GM19023 (cell line): ENCODE measurements around the gene PANX2.
A peak's percentile ranks its signal among the peaks of the same experiment; 100 is the strongest.
"Not testable (repeated sequence)": the region's sequence is repeated elsewhere in the genome, so short reads cannot be mapped to it uniquely, and the experiment has no call there.

Source experiments
- ATAC-seq: cut with Tn5 transposase; IDR thresholded peaks from one replicate; pipeline ENCODE4 v1.9.1; 2021; ENCODE audit warnings: mild to moderate bottlenecking, moderate library complexity; ENCODE audit not compliant: unreplicated experiment

Gene PANX2

DNA sequence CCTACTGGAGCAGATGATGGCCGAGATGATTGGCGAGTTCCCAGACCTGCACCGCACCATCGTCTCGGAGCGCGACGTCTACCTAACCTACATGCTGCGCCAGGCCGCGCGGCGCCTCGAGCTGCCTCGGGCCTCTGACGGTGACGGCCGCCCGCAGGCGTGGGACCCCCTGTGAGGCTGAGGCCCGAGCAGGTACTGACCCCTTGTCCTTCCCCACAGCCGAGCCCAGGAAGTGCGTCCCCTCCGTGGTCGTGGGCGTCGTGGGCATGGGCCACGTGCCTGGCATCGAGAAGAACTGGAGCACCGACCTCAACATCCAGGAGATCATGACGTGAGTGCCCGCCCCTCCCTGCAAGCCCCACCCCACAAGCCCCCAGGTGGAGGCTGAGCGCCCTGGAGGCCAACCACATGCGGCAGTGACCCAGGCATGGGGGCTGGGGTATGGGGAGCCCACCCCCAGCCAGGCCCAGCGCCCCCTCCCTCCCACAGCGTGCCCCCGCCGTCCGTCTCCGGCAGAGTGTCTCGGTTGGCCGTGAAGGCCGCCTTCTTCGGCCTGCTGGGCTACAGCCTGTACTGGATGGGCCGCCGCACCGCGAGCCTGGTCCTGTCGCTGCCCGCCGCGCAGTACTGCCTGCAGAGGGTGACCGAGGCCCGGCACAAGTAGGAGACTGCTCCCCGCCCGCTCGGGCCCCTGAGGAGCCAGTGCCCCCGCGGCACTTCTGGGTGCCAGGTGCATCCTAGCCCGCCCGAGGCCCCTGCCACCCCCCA is 27.5 kb downstream of the PANX2 start:
- ATAC-seq = no peak

DNA sequence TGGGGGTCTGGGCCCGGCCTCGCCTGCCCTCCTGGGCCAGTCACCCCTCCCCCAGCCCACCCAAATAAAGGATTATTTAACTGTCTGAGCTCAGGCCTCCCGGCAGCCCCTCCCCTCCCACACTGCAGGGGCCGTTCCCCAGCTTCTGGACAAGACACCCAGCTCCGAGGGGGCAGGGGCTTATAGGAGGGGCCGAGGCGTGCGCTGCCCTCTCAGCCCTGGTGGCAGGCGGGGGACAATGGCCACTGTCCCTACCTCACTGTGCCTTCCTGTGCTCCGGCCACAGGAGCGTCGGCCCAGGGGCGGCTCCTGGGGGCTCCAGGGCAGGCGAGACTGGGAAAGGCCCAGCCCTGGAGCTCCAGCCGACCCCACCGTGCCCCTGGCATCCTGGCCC is 28.1 kb downstream of the PANX2 start:
- ATAC-seq = no peak

DNA sequence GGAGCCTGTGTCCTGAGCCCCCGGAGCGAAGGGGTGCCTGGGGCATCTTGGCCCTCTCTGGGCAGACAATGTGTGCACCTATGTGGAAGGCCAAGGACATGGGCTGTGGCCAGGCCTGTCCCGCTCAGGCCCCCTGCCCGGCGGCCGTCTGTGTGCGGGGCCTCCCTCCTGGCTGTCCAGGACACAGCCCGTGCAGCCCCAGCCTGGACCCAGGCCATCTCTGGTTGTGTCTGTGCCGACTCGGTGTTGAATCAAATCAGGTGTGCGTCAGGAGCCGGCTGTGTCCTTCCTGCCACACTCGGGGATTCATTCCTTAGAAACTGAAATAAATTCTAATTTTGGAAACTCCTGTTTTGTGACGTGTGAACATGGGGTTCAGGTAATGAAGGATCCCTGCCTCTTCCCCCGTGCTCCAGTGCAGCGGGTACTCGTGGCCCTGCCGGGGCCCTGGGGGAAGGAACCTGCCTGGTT is 28.8 kb downstream of the PANX2 start:
- no peak for ATAC-seq

DNA sequence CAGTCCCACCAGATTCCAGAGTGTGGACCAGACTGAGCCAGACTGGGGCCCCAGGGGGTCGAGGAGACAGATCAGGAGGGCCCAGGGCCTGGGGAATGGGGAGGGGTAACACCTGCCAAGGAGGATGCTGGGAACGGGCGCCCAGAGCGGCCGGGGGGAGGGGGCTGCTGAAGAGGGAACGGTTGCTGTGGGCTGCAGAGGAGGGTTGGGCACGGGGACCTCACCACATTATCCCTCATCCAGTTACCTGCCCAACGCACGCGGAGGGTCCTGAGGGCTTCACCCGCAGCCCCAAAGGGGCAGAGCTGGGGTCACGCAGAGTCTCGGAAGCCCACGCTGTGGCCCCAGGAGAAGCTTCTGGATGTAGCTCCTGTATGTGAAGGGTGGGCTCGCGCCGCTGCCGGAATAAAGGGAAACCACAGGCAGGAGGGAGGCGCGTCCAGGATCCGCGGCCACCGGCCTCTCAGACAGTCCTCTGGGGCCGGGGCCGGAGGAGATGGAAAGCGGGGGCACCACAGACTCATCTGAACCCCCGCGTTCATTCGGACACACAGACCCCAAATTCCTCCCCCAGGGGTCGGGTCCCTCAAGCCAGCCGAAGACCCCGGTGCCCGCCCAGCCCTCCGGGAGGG is 29.4 kb downstream of the PANX2 start:
- ATAC-seq = no peak

DNA sequence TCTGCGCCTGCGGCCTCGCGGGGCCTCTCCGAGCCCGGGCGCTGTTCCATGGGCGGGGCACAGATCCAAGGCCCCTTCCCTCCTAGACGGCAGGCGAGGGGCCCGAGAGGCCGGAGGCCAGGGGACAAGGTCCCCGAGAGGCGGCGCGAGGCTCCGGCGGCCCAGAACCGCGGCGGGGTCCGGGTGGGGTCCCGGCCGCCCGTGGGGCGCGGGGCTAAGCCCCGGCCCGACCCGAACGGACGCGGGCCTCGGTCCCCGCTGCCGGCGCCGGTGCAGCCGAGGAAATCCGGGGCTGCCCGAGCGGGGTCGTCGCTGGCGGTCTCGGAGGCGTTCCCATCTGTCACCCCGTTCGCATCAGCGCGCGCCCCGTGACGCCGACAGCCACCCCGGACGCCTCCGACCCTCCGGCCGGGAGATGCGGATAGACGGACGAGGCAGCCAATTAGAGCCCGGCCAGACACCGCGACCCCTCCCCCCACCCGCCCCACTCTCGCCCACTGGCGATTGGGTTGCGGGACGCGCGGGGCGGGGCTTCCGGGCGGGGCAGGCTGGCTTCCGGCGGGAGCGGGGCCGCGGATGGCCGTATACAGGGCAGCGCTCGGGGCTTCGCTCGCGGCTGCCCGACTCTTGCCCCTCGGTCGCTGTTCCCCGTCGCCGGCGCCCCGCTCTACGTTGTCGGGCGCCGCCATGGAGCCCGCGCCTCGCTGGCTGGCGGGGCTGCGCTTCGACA is 30.1 kb downstream of the PANX2 start, which contains the start of gene SELENOO:
Gene SELENOO (plus strand): TSS at position 551 of the 730 bp plus-strand sequence. CDS start 26 bp downstream, at position 577.
- ATAC-seq = peak; percentile 70

DNA sequence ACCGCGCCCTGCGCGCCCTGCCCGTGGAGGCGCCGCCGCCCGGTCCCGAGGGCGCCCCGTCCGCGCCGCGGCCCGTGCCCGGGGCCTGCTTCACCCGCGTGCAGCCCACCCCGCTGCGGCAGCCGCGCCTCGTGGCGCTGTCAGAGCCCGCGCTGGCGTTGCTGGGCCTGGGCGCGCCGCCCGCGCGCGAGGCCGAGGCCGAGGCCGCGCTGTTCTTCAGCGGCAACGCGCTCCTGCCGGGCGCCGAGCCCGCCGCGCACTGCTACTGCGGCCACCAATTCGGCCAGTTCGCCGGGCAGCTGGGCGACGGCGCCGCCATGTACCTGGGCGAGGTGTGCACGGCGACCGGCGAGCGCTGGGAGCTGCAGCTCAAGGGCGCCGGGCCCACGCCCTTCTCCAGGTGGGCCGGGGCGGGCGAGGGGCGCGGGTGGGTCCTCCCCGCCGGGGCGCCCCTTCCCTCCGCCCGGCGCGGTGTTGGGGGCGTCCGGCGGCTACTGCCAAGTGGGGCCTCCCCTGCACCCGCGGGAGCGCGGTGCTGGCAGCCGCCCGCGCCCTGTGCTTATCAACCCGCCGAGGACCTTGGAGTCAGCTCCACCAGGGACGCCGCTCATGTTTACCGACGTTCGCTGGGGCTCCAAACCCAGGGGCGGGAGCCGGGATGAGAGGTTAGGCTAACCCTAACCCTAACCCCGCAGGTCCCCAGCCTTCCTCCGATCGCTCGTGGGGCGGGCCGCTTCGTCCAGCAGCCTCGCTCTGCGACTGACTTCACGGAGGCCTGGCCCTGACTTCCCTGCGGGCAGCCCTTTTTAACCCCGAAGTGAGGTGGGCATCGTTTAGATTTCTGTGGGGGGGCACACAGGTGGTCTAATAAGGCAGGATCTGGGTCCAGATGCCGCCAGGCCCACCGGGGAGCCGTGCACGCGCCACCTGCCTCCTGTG is 30.9 kb downstream of the PANX2 start:
- peak; percentile 21 for ATAC-seq

DNA sequence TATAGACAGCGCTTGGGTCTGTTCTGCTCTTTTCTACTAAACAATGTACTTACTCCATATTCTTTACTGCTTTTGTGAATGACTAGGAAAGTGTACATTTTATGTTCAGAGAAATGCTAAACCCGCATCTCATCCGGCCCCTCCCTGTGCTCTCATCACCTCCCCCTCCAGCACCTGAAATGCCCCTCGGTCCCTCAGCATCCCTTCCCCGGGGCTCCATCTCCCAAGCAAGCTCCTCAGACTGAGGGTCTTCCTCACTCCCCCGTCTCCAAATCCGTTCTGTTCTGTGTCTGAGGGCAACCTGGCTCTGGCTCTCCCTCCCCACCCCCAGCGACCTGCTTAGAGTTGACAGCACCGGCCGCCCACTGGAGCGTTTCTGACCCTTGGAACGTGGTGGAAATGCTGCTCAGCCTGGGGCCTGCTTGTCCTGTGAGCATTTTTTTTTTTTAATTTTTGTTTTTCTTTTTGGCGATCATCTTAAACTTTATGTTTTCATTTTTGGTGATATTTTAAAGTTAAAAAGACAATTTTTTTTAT is 31.7 kb downstream of the PANX2 start:
- no peak for ATAC-seq

DNA sequence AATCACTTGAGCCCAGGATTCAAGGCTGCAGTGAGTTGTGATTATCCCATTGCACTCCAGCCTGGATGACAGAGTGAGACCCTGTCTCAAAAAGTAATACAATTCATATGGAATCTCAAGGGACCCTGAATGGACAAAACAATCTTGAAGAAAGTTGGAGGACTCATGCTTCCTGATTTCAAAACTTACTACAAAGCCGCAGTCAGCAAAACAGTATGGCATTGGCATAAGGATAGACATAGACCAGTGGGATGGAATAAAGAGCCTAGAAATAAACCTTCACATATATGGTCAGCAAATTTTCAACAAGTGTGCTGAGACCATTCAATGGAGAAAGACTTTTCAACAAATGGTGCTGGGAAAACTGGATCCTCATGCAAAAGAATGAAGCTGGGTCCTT is 32.8 kb downstream of the PANX2 start:
- no peak for ATAC-seq

DNA sequence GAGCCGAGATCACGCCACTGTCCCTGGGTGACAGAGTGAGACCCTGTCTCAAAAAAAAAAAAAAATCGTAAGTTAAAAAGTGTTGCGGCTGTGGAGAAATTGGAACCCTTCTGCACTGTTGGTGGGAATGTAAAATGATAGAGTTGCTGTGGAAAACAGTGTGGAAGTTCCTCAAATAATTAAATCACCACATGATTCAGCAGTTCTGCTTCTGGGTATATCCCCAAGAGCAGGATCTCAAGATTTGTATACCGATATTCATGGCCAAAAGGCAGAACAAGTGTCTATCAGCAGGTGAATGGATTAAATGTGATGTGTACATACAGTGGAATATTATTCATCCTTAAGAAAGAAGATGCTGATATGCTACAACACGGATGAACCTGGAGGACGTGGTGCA is 34.0 kb downstream of the PANX2 start:
- ATAC-seq = no peak

DNA sequence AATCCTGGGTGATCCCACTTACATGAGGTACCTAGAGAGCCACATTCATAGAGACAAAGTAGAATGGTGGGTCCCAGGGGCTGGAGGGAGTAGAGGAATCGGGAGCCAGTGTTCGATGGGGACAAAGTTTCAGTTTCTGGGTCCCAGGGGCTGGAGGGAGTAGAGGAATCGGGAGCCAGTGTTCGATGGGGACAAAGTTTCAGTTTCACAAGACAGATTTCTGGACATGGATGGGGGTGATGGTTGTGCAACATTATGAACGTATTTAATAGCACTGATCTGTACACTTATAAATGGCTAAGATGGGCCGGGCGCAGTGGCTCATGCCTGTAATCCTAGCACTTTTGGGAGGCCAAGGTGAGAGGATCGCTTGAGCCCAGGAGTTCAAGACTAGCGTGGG is 34.5 kb downstream of the PANX2 start:
- ATAC-seq = not testable (repeated sequence)

DNA sequence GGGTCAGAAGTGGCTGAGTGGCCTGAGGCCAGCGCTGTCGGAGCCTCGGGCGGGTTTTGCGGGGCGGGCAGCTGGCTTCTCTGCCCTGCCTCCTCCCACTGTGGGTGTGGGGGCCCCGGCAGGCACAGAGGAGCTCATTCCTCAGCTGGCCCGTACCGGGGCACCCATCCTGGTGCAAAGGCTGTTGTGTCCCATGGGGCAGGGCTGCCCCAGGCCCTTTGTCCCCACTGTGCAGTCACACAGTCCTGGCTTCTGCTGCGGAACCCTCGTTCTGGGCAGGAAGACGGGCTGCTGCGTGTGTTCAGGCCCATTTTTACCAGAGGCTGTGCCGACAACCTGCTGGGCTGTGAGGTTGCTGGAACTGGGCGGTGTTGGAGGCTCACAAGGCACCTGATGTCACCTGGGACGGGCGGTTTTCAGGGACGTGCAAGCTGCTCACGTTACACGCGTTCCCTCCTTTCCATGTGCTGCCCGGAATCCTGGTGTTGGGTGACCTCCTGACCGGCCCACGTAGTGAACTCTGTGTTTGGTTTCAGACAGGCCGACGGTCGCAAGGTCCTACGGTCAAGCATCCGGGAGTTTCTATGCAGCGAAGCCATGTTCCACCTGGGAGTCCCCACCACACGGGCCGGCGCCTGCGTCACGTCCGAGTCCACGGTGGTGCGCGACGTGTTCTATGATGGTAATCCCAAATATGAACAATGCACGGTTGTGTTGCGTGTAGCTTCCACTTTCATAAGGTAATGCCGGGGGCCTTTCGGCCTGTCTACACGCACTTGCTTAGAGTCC is 35.4 kb downstream of the PANX2 start:
- ATAC-seq = no peak

DNA sequence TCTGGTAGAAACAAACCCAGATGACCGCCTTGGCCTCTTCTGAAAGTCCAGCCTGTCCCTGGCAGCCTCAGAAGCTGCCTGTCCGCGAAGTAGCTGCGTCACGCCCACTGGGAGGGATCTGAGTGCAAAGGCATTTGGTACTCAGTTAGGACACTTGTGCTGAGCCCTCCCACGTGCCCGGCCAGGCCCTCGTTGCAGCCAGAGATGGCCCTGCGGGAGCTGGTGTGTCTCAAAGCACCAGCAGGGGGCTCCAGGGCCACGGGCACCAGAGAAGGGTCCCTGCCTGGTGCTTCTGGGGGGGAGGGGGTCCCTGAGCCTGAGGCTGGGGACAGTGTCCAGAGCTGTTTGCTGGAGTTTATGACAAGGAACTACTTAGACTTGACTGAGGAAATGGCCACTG is 36.1 kb downstream of the PANX2 start:
- no peak for ATAC-seq

DNA sequence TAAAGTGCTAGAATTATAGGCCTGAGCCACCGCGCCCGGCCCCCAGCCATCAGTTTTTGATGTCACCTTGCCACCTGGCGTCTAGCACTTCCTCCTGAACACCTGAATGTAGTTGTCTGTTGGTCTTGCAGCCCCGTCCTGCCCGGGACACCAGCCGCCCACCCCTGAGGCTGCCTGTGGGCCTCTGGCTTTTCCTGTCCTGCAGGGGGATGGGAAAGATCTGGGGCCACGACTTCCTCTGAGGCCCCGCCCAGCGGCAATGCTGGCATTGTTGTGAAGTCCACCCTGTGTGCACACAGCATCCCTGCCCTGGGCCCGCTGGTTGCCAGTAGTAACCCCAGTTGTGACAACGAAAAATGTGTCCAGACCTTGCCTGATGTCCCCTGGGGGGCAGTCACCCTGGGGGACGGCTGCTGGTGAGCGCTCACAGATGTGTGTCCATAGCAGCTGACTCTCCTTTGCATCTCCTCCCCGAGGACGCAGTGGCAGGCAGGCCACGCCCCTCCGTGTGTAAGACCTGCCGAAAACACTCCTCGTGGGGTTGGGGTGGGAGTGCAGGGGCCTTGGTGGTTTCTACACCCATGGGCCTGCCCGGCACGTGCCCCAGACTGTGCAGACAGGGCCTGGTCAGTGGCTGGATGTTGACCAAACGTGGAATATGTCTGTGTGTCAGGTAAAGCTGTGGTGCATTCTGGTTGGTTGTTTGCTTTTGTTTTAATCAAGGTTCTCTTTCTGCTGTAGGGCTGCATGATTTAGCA is 37.0 kb downstream of the PANX2 start:
- ATAC-seq = no peak

DNA sequence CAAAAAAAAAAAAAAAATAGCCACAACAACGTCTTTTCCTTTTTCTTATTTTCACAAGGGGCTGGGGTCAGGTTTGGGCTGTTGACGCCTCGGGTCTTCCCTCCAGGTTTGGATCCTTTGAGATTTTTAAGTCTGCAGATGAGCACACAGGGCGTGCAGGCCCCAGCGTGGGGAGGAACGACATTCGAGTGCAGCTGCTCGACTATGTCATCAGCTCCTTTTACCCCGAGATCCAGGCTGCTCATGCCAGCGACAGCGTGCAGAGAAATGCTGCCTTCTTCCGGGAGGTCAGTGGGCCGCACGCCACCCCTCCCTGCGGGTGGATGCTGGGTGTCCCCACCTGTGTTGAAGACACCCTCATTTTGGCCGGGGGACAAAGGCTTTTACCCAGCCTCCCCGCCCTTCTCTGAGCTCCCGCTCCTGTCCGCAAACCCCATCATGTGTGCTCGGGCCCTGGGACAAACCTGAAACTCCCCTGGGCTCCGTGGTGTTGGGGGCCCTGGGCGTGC is 38.0 kb downstream of the PANX2 start:
- ATAC-seq = no peak

DNA sequence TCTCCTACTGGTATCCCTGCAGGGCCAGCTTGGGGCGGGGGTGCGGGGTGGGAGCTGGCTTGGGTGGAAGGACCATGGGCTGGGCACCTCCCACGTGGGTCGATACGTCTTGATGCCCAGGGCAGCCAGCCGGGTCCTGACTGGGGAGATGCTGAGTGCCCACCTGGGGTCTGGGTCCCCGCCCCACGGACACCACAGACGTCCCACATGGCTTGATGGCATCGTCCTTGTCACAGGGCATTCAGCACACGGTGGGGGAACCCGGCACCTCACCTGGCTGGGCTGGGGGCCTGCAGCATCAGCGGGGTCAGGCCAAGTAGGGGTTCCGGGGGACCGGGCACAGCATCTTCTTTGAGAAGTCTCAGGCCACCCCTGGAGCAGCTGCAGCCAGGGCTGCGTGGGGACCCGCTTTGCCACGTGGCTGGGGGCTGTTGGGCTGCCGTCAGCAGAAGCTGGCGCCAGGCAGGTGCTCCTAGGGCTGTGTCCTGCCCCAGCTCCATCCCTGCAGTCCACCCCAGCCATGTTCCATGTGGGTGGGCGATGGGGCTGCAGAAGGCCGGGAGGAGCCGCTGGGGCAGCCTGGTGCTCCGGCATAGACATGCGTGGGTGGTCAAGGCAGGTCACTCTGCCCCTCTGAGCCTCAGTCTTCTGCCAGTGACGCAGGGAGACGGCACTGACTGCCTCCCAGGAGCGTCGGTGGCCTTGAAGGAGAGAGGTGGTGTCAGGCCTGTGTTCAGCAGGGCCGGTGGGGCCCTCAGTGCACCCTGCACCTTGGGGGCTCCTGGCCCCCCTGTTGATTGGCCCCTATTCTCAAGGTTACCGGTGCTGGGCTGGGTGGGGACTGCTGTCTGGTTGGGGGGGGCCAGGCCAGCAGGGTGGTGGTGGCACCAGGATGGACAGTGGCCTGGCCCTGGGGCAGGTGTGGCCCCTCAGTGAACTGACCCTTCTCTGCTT is 38.7 kb downstream of the PANX2 start:
- ATAC-seq = no peak

DNA sequence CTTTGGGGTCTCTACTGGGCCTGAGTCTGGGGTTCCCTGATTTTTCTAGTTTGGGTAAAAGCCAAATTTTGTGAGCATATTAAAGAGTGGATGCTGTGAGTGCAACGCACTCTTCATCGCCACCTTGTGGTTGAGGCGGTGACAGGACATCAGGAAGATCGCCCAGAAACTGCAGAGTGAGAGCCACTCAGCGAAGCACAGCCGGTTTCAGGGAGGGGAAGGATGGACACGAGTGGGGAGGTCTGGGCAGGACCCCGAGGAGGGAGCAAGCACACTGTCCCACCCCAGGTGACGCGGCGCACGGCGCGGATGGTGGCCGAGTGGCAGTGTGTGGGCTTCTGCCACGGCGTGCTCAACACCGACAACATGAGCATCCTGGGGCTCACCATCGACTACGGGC is 39.4 kb downstream of the PANX2 start:
- ATAC-seq = no peak

DNA sequence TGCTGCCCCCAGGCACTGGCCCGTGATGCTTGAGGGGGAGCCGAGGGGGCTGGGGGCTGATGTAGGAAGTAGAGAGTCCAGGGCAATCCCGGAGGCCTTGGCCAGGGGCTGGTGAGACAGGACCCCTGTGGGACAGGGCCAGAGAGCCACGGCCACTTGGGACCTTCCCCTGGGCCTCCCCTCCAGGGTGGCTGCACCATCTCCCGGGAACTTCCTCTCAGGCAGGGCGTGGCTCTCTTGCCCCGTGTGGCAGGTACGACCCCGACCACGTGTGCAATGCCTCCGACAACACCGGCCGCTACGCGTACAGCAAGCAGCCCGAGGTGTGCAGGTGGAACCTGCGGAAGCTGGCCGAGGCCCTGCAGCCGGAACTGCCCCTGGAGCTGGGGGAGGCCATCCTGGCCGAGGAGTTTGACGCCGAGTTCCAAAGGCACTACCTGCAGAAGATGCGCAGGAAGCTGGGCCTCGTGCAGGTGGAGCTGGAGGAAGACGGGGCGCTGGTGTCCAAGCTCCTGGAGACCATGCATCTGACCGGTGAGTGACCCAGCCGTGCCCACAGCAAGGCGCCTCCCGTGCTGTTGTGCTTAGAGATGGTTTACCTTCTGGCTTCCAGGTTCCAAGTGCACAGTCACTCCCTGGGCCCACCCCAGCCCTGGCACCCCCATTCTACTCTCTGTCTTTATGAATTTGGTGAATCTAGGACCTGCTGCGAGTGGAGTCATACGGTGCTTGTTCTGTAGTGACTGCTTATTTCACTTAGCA is 40.0 kb downstream of the PANX2 start:
- no peak for ATAC-seq
